ENCODE measurements around the gene OR4D9.
A peak's percentile ranks its signal among the peaks of the same experiment; 100 is the strongest.
"Not testable (repeated sequence)": the region's sequence is repeated elsewhere in the genome, so short reads cannot be mapped to it uniquely, and the experiment has no call there.

Gene OR4D9

DNA sequence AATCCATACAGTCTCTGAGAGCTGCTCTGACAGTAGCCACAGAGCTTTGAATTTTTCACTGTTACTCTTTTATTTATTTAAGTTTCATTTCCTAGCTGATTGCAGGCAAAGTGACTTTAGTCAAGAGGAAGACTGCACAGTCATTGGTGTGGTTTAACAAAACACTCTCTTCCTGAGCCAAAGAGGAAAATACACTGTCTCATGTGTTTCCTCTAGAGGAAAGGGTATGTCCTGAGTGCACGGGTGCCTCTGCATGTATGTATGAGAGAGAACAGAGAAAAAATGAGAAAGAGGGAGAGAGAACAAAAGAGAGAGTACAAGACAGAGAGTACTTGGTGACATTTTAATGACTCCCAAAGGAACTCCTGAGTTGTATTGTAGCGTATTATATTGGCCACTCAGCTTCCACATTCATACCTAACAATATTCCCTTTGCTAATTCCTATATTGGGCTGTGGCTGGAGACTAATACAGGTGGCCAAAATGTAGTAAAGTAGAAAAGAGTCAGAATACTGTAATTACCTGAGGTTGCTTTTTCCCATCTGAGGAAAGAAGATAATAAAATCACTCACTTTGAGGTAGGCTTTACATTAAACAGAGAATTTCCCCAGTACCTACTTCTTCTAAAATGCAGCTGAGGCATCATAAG lies at the start of gene OR4D9:
OR4D9 (plus strand) TSS at position 599 of the 649 bp plus-strand sequence. CDS start 3,374 bp downstream, outside the sequence.
- DNase-seq: no peak

- DNase-seq: no peak
These were observed 48.1 kb upstream of the OR4D9 start for GRCh38 chr11:59463190-59463641.

- no peak for DNase-seq
These were observed 38.3 kb upstream of the OR4D9 start, which contains the start of gene OR4D10 for GRCh38 chr11:59473015-59473414. Gene OR4D10 (plus strand): TSS chr11:59473315. CDS start chr11:59477430, 4,115 bp downstream.

GRCh38 chr11:59475176-59475575 lies 36.2 kb upstream of the OR4D9 start:
- DNase-seq: no peak

DNA sequence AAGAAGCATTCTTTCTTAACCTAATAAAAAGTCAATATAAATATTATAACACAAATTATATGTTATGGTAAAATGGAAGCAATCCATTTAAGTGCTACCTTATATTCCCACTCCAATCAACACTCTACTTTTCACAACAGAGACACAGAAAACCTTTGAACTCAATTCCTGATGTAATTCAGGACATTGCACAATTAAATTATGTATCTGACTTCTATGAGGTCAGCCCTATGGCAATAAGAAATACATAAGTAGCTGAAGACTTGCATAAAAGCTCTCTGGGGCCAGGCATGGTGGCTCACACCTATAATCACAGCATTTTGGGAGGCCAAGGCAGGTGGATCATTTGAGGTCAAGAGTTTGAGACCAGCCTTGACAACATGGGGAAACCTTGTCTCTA lies 31.4 kb upstream of the OR4D9 start:
- DNase-seq: no peak

- DNase-seq: no peak
These were observed 31.0 kb upstream of the OR4D9 start for GRCh38 chr11:59480359-59480758.

DNA sequence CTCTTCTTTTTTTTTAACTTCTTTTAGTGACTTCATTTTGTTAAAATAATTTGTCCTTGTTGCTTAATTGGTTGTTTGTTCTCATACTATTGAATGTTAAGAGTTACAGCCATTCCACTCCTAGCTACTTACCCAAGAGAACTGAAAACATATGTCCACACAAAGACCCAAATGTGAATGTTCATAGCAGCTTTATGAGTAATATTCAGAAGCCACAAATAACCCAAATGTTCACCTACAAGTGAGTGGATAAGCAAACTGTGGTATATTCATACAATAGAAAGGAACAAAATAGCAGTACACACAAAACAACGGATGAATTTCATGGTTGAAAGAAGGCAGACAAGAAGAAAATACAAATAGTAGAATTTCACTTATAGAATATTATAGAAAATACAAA lies 9.4 kb upstream of the OR4D9 start:
- no peak for DNase-seq

- no peak for DNase-seq
These were observed 8.1 kb upstream of the OR4D9 start, which contains the start of gene OR4D11 for GRCh38 chr11:59503276-59503675. Gene OR4D11 (plus strand): TSS chr11:59503576. CDS start chr11:59503576, 0 bp downstream.

DNA sequence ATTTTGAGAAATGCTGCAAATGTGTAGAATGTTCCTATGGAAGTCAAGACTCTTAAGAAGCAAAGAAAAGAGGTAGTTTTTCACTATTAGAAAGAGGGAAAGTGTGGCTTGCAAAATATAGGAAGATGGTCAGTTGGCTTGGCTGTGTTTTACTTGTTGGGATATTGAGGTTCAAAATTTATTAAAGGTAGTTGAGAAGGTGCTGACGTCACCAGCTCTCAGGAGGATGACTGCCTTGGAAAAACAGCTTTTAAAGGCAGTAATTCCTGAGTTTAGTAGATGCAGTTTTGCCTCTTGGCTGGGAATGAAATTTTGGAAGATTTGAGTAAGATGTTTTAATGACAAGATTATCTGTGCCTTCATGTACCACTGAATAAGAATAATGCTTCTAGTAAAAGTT lies 336 bp downstream of the OR4D9 start:
- no peak for DNase-seq

DNA sequence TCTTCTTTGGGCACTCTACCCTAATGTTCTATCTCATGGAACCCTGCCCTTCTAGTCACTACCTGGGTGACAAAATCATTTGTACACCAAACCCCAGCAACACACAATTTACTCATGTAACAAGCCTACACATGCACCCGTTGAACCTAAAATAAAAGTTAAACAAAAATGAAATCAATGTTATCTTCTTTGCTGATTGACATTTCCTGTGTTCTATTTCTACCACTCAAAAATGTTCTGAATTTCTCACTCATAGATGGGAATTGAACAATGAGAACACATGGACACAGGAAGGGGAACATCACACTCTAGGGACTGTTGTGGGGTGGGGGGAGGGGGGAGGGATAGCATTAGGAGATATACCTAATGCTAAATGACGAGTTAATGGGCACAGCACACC lies 8.8 kb downstream of the OR4D9 start:
- not testable (repeated sequence) for DNase-seq

- DNase-seq: no peak
These were observed 9.4 kb downstream of the OR4D9 start for GRCh38 chr11:59520741-59521140.

DNA sequence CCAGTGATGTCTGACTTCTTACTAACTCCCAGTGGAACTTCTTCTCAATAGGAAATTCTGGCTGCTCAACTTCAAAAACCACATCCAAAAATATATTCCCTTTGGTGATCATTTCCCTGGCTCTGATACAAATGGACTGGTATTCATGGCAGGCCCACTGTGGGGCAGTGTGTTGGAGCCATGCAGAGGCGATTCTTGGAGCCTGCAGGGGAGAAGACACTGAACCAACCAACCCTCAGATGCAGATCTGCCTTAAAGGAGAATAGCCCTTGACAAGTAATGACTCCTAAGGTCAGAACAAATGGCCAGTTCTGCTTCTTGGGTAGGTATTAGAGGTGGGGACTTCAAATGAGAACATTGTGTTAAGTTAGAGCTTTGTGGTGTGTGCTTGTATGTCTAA lies 12.2 kb downstream of the OR4D9 start:
- no peak for DNase-seq

DNA sequence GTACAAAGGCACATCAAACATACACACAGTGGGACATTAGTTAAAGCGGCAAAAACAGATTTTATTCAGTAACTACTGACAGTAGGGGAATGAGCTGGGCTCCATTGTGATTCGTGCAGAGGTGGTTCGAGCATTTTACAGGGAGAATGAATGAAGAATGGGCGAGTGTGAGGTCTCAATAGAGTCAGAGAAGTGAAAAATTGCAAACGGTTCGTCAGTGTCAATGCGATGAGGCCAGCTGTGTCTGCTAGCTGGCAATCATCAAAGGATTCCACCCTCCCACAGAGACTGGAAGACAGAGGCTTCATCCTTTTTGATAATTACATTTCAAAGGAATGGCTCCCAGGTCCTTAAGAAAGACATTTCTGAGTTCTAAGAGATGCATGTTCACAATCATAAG lies 17.4 kb downstream of the OR4D9 start:
- no peak for DNase-seq

GRCh38 chr11:59532620-59533019 lies 21.3 kb downstream of the OR4D9 start:
- no peak for DNase-seq

DNA sequence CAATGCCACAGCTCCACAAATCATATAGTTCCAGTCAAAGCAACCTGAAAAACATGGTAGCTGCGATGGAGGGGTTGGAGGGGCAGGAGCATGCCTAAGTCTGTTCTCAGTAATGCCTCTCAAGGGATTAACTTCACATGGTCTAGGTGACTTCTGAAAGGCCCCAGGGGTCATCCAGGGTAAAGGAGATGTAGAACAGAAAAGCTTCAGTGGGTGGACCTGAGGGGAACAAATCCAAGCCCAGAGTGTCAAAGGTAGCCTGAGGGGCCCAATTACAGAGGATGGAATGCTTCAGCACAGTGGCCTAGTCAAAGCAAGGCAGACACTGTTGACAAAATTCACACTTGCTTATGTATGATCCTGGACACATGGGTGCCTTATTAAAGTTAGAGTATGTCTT lies 23.3 kb downstream of the OR4D9 start:
- no peak for DNase-seq

DNA sequence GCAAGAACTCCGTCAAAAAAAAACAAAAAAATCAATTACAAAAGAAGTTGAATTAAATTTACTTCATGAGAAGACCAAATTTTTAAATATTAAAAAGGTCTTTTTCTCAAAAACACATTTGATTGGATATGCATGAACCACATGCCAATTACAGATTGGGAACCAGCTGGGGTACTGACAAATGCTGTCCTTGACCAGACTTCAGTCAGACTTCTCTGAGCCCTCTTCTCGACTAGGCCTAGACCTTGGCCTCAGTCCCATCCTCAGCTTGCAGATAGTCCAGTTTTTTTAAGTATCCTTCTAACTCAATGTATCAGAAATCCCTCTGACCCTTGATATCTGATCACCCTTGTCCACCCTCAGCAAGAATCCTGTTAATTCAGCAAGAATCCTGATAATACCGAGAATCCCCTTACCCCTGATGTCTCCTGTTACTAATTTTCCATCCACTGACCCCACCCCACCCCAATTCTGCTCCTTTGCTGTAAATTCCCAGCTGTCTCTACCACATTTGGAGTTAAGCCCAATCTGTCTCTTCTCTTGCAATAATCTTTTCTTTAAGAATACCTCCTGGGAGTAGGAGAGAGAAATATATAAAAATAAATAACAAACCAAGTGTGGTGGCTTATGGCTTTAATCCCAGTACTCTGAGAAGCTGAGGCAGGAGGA lies 30.9 kb downstream of the OR4D9 start:
- DNase-seq: no peak

- DNase-seq: not testable (repeated sequence)
These were observed 32.4 kb downstream of the OR4D9 start for GRCh38 chr11:59543713-59544112.

DNA sequence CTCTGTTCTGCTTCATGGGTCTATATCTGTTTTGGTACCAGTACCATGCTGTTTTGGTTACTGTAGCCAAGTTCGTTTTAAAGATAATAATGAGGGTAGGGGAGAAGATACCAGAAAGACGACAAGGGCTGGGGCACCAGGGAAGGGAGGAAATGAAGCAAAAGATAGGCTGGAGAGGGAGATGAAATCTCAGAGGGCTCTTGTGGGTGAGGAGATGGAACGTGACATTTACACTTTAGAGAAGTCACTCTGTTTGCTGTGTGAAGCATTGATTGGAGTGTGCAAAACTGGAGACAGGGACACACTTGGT lies 33.5 kb downstream of the OR4D9 start:
- no peak for DNase-seq

DNA sequence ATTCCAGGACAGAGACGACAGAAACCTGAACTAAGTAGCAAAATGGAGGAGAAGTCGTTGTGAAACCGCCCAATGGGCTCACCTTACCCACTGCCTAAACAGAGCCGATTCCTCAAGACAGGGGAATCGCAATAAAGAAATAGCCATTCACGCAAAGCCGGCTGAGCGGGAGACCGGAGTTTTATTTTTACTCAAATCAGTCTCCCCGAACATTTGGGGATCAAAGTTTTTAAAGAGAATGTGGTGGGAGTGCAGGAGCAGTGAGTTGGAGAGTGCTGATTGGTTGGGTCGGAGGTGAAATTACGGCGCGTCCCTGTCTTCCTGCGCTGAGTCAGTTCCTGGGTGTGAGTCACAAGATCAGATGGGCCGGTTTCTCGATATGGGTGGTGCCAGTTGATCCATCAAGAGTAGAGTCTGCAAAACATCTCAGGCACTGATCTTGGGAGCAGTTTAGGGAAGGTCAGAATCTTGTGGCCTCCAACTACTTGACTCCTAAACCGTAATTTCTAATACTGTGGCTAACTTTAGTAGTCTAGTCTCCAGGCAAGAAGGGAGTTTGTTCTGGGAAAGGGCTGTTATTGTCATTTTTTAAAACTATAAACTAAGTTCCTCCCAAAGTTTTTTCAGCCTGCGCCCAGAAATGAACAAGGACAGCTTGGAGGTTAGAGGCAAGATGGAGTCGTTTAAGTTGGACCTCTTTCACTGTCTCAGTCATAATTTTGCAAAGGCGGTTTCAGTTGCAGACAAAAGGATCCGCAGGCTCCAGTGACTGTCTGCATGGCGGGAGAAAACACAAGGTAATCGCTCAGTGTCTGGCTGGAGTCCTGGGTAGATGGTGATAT lies 34.1 kb downstream of the OR4D9 start:
- no peak for DNase-seq

- not testable (repeated sequence) for DNase-seq
These were observed 36.4 kb downstream of the OR4D9 start for GRCh38 chr11:59547605-59548308.

DNA sequence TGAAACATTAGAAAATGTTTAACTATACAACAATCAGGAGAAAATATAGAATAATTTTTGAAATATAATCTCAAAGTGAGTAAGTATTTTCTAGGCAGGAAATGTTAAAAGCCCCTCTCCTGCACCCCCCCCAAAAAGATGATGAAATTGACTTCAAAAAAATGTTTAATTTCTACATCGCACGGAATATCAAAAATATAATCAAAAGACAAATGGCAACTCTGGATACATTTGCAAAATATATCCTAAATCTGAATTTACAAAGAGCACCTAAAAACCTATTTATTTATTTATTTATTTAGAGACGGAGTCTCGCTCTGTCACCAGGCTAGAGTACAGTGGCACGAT lies 36.9 kb downstream of the OR4D9 start:
- no peak for DNase-seq

DNA sequence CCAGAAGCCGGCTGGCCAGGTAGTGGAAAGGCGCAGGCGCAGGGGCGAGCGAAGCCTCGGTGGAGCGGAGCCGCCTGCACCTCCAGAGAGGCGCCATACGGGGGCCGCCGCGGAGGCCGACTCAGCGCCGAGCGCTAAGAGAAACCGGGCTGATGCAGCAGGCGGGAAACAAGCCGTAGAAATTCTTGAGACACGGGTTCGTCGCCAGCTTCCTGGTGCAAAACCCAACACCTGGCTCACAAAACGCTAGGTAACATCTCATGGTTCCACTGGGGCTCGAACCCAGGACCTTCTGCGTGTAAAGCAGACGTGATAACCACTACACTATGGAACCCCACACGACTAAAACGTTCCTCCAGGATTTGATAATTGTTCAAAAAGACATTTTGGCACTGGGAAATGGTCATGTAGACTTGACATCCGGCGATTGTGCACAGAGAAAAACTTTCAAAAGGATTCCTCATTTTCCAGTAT lies 39.1 kb downstream of the OR4D9 start:
- peak; percentile 96 for DNase-seq

All from activated CD8-positive, alpha-beta memory T cell treated with anti-CD3 and anti-CD28 coated beads for 24 hours (primary cell).